NCI-H1105 (cell line): ENCODE data around the gene LSM14A.

Source experiments
- DNase-seq: peaks from one replicate; lab custom pipeline; 2025; lab: John Stamatoyannopoulos, UW

Gene LSM14A

DNA sequence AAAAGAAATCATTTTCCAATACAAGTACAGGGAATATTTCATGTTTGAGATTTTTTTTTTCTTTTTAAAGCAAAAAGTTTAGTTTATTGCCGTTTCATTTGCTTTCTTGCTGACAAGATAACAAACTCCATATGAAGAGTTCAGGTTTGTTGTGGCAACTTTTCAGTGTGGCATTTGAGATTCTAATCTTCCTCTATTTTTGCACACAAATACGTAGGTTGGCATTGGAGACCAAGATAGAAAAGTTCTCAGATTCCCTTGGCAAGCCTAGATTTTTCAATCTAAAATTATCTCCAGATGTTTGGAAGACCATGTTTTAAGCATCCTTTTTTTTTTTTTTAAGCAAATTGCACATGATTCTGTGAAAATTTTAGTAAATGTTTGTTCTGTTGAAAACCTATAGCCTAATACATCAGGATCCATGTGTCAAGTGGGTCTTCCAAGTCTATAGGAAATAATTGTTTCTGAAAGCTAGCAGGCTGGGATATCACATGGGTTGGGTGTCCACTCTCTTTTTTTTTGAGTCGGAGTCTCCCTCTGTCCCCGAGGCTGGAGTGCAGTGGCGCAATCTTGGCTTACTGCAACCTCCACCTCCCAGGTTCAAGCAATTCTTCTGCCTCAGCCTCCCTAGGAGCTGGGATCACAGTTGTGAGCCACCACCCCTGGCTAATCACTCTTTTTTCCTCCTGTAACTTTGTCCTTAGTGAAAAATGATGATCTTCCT lies 84.7 kb downstream of the LSM14A start:
- no peak for DNase-seq

DNA sequence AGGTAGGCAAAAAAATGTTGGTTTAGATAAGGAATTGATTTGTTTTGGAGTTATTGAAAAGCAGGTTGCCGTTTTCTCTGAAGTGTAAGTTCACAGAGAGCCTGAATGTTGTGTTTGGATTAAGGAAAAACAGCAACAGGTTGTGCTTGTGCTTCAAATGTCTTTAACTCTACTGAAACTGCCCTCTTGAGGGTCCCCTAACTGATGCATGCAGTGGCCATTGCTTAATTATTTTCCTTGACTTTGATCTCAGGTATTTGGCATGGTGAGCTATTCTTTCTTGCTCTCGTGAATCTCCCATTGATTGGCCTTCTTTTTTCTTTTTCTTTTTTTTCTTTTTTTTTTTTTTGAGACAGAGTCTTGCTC lies 85.2 kb downstream of the LSM14A start:
- DNase-seq = no peak

DNA sequence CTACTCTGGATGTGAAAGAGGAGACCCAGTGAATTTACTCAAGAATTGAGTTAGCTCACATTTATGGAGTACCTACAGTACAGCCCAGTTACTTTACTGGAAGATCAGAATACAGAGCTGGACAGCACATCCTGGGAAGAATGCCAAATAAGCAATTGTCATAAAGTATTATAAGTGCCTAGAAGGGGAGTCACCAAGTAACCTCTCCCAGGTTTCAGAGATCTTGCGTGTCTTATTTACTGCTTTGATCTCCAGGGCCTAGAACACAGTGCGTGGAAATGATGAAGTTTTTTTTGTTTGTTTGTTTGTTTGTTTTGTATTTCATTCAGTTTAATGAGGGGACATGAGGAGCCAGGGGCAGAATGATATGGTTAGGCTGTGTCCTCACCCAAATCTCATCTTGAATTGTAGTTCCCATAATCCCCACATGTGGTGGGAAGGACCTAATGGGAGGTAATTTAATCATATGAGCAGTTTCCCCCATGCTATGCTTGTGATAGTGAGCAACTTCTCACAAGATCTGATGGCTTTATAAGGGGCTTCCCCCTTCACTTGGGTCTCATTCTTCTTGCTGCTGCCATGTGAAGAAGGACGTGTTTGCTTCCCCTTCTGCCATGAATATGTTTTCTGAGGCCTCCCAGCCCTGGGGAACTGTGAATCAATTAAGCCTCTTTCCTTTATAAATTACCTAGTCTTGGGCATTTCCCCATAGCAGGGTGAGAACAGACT lies 87.2 kb downstream of the LSM14A start:
- no peak for DNase-seq

DNA sequence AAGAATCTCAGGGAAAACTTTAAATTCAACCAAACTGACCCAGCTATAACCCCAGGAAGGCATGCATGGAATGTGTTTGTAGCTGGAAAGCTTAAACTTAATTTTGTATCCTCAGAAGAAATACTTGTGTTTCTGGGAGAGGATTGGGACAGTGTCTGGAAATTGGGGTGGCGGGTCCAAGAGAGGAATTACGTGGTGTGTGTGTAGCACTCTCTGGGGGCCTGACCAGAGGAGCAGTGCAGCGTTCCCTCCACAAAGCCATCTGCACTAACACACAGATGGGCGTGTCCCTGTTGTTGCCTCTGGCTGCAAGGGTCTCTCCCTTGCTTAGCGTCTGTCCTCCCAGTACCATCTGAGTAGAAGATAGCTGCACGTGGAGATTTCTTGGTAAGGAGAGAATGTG lies 88.5 kb downstream of the LSM14A start:
- no peak for DNase-seq

DNA sequence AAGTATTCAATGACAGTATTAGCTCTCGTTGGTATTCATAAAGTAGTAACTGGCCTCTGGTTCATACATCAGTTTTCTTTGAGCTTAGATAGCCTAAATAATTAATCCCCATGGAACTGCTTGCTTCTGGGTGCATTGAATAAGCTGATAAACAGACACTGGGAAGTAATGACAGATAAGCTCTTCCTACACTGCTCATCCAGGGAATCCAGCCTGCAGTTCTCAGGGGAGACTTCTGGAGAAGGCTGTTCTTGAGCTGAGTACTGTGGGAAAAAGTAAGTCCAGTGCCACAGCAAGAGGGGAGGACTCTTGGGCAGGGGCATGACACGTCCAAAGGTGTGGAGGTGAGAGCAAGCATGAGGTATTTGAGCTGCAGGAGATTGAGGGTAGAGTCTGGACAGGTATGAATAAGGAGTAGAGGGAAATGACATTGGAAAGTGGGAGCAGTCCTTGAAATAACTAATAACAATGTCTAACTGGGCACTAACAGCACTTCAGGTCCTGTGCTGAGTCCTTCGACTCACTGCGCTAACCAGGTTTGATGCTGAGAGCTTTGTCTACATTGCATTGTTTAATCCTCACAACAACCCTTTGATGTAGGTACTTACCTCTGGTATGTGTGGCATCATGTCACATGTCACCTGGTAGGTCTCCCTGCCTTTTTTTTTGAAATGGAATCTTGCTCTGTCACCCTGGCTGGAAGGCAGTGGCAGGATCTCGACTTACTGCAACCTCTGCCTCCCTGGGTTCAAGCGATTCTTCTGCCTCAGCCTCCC lies 89.2 kb downstream of the LSM14A start:
- no peak for DNase-seq

DNA sequence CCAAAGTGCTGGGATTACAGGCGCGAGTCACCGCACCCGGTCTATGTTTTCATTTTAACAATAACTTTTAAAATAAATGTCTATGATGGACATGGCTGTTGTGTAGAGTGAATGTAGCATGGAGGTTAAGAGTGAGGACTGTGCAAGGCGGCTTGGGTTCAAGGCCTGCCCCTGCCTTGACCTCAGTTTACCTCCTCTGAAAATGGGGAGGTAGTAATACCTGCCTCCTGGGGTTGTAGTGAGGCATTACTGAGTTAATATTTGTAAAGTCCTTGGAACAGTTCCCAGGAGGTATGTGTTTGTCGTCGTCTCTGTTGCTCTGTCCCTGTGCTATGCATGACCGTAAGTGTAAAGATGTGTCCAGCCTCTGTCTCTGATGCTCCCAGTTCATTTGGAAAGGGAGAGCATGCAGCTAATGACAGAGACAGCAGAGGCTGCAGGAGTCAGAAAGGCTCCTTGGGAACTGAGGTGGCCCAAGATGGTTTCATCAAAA lies 91.5 kb downstream of the LSM14A start:
- no peak for DNase-seq

DNA sequence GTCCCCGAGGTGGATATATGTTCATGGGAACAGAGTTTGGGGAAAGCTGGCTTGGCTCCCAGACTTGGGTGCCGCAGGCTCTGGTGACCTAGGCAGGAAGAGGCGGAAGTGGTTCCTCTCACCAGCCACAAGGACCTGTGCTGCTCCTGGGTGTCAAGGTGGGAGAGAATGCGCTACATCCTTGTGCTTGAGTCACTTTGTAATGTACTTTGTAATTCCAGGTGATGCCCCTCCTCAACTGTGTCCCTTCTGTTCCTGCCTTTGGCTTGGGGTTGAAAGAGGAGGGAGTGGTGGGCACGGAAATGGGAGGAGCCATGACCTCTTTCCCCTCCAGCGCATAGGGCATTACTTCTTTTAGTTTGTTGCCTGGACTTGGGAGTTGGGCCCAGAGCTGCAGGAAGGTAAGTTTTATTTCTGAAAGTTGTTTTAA lies 92.9 kb downstream of the LSM14A start:
- no peak for DNase-seq

DNA sequence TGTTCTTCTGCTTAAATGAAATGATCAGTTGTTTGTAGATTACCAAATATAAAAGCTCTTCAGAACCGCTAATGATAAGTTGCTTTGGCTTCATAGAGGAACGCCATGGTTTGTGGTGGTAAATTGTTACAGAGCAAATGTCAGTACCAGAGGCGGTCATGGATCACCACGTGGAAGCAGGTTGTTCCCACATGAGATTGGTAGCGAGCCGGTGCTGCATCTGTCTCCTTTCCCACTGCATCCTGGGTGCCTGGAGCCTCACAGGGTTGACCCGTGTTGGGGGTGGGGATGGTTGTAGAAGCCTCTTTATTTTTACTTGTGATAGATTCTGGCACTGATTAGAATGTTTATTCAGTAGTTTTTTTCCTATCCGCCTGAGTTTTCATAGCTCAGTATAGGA lies 96.8 kb downstream of the LSM14A start:
- DNase-seq = no peak

DNA sequence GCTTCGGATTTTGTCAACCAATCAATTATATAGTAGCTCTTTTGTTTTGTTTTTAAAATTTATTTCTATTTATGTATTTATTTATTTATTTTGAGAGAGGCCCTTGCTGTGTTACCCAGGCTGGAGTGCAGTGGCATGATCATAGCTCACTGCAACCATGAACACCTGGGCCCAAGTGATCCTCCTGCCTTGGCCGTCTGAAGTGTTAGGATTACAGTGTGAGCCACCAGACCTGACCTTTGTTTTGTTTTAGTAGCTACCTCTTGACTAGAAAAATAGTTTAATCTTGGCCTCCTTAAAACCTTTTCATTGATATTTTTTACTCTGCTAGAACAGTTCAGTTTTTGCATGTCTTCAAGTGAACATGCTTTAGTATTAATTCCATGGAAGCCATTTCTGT lies 97.2 kb downstream of the LSM14A start:
- DNase-seq = no peak

DNA sequence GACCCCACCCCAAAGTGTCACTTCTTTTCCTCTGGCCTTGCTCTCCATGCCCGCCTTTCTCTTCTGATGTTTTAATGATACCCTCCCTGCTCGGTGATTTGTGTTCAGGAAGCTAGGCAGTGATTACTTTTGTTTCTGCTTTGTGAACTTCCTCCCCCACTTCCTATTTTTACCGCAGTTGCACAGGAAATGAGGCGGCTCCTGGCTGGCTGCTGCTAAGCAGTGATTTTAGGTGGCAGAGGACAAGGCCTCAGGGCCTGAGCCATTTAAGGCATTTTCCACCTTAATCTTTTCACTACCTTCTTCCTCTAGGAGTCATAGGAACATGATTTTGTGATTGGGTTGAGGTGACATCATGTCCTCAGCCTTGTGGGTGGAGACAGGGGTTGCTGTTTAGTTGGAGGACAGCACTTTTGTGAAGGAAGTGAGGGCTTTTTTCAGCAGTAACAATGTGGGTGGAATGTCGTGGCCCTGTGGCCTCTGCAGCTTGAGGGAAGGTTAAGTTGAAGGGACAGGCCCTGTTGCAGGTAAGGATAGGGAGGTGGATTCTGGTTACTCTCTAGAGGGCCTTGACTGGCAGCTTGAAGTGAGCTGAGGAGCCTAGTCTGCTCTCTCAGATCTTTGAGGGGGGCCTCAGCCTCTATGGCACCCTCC lies 97.8 kb downstream of the LSM14A start:
- DNase-seq = no peak

DNA sequence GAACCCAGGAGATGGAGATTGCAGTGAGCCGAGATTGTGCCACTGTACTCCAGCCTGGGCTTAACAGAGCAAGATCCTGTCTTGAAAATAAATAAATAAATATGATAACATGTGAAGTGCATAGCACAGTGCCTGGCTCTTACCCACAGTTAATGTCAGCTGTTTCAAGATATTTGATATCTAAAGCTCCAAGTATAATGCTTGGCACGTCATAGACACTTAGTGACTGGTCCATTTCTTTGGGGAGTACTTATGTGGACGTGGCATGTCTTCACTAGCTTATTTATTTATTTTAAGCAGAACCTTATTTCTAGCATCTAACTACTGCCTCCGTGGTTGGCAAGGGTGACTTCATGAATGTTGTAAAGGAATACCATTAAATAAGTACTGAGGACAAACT lies 100.8 kb downstream of the LSM14A start:
- DNase-seq = no peak

DNA sequence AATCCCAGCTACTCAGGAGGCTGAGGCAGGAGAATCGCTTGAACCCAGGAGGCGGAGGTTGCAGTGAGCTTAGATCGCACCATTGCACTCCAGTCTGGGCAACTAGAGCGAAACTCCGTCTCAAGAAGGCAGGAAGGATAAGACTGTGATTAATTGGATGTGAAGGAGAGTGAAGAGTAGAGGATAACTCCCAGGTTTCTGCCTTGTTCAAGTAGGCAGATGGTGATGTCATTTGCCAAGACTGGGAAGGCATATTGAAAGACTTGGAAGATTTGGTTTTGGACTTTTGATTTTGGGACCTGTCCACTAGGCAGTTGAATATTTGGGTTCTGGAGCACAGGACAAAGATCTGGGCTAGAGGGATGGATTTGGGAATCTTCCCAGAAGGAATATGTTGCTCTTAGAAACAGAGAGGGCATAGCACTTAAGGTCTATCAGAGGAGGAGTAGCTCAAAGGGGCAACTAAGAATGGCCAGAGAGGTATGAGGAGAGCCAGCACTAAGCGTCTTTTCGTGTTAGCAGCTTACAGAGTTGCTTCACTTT lies 102.1 kb downstream of the LSM14A start:
- no peak for DNase-seq

DNA sequence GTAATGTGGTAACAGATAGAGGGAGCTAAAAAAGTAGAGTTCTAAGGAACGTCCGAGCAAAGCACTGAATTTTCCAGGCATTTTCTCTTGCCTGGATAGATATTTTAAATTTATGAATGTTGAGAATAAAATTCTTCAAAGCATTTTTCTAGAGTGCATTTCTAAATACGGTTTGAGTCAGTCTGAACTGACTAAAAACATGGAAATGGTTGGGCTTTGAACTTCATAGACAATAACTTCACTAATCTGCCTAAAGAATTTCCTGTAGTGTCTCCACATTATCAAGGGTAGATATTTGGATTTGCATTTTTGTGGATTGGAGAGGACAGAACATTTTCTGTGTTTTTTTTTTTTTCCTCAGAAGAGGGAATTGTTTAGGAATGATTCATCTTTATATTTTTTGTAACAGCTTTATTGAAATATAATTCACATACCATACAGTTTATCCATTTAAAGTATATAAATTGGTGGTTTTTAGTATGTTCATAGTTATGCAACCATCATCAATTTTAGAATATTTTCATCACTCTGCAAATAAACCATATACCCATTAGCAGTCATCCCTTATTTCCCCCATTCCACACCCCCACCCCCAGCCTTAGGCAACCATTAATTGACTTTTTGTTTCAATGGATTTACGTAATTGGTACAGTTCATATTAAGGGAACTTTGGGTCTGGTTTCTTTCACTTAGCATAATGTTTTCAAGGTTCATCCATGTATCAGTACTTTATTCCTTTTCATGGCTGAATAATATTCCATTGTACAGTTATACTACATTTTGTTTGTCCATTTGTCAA lies 102.7 kb downstream of the LSM14A start:
- no peak for DNase-seq

DNA sequence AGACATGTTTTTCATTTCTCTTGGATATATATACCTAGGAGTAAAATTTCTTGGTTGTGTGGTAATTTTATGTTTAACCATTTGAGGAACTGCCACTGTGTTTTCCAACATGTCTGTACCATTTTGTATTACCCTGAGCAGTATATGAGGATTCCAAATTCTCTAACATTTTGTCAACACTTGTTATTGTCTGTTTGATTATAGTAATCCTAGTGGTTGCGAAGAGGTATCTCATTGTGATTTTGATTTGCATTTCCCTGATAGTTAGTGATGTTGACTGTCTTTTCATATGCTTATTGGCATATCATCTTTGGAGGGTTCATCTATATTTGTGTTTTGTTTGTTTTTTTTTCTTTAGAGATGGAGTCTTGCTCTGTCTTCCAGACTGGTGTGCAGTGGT lies 103.4 kb downstream of the LSM14A start:
- DNase-seq = no peak

DNA sequence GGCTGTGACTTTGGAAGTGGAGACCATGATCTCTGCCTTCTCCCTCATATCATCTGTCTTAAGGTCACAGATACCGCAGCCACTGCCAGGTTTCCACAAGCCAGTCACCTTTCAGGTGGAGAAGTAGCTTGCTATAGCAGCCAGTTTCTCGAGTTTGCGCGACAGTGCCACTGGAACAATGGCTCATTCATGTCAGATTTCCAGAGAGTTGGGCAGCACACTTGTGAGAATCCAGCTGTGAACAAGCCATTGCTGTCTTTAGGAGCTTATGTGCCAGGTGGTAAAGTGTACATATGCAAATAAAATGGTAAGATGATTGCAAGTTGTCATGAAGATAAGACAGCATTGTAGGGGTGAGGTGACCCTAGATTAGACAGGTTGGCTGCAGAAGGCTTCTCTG lies 104.3 kb downstream of the LSM14A start:
- DNase-seq = no peak

DNA sequence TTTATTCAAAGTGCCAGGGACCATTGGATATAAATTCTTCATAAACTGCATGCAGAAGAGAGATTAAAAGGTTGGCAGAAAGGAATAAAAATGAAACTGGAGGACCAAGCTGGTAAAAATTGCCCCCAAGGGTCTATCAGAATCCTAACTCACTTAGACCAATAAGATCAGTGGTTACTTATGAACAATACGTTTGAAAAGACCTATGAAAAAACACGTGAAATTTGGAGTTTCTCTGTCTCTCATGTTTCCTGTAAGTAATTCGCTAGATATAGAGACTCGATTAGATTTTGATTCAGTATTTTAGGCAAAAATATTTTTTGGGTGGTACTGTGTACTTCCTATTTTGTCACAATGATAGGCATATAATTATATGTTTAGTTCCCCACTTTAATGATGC lies 104.9 kb downstream of the LSM14A start:
- DNase-seq = no peak

DNA sequence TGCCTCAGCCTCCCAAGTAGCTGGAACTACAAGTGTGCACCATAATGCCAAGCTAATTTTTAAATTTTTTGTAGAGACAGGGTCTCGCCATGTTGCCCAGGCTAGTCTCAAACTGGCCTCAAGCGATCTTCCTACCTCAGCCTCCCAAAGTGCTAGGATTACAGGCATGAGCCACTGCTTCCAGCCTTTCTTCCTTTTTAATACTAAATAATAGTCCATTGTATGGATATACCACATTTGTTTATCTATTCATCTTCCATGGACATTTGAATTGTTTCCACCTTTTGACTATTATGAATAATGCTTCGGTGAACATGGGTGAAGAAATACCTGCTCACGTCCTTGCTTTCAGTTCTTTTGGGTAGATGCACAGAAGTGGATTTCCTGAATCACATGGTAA lies 106.5 kb downstream of the LSM14A start:
- no peak for DNase-seq
